ENCODE results near the gene NKIRAS1. TPM values are rescaled to one million over a fixed set of nuclear protein-coding genes. Genes with fewer than 3 reads are reported as not detected.

Gene NKIRAS1
- total RNA-seq, 2 experiments from 2014 or later = 3.2 to 3.8 TPM

GRCh38 chr3:23961913-23962312 is 45.1 kb upstream of the NKIRAS1 start:
- DNase-seq = no peak
- no peaks in the 10 kb centered on the region for H3K27me3 Mint-ChIP-seq
- peaks cover 90% of the 10 kb centered on the region for H3K36me3 Mint-ChIP-seq (ENCODE audit: low read depth)

GRCh38 chr3:23961066-23961465 is 44.3 kb upstream of the NKIRAS1 start:
- peaks cover 90% of the 10 kb centered on the region for H3K36me3 Mint-ChIP-seq (ENCODE audit: low read depth)
- Histone ChIP-seq H3K27me3 (ENCODE audit: control insufficient read depth in 1 of 2, insufficient read depth in 2 of 2, low read length in 2 of 2) (no peaks in the 10 kb centered on the region), H3K27ac (ENCODE audit: low read depth in 1 of 2, low read length in 2 of 2) (no peak overlapping the region), H3K36me3 (ENCODE audit: insufficient read depth, low read length) (peaks cover 77% of the 10 kb centered on the region), H3K4me3 (ENCODE audit: low read length) (no peak overlapping the region), H3K4me1 (ENCODE audit: insufficient read depth, low read length) (peaks cover 7% of the 10 kb centered on the region), H3K9me3 (ENCODE audit: control insufficient read depth in 1 of 2, insufficient read depth in 1 of 2, low read length in 2 of 2) (no peaks in the 10 kb centered on the region)
- no peak overlapping the region for H3K27ac Mint-ChIP-seq
- intact Hi-C loops (cut with DNase I, micrococcal nuclease) = no loop called here
- ATAC-seq (ENCODE audit: poor library complexity) (no peak), DNase-seq (no peak)
- H3K27me3 Mint-ChIP-seq = no peaks in the 10 kb centered on the region
- POLR2A ChIA-PET = interaction anchor here (1.9 kb wide), 1 partner anchor 44 kb away, joined by 7 read pairs; the partner anchor contains the start of genes NKIRAS1 and RPL15
- H3K4me3 Mint-ChIP-seq = no peak overlapping the region
- CTCF ChIA-PET = no interaction called here
- no peak for TF ChIP-seq CTCF (IDR thresholded peaks at IDR 0.05)
- H3K4me1 Mint-ChIP-seq (ENCODE audit: low read depth) = peaks cover 45% of the 10 kb centered on the region
- H3K9me3 Mint-ChIP-seq = no peaks in the 10 kb centered on the region

More at GRCh38 chr3:23961913-23962312, 45.1 kb upstream of the NKIRAS1 start:
- no peak for ATAC-seq (ENCODE audit: poor library complexity)
- peaks cover 7% of the 10 kb centered on the region for H3K4me1 ChIP-seq (ENCODE audit: insufficient read depth, low read length)
- H3K9me3 Mint-ChIP-seq = no peaks in the 10 kb centered on the region
- H3K36me3 ChIP-seq (ENCODE audit: insufficient read depth, low read length) = peaks cover 77% of the 10 kb centered on the region
- no peak overlapping the region for H3K27ac ChIP-seq (ENCODE audit: low read depth in 1 of 2, low read length in 2 of 2)
- POLR2A ChIA-PET = interaction anchor here (1.9 kb wide), 1 partner anchor 45 kb away, joined by 7 read pairs; the partner anchor contains the start of genes NKIRAS1 and RPL15
- H3K4me3 Mint-ChIP-seq = no peak overlapping the region
- H3K27me3 ChIP-seq (ENCODE audit: control insufficient read depth in 1 of 2, insufficient read depth in 2 of 2, low read length in 2 of 2) = no peaks in the 10 kb centered on the region
- H3K4me3 ChIP-seq (ENCODE audit: low read length) = no peak overlapping the region
- CTCF ChIA-PET = no interaction called here
- H3K9me3 ChIP-seq (ENCODE audit: control insufficient read depth in 1 of 2, insufficient read depth in 1 of 2, low read length in 2 of 2) = no peaks in the 10 kb centered on the region
- no peak overlapping the region for H3K27ac Mint-ChIP-seq
- peaks cover 40% of the 10 kb centered on the region for H3K4me1 Mint-ChIP-seq (ENCODE audit: low read depth)
- intact Hi-C loops (cut with DNase I, micrococcal nuclease) = no loop called here
- no peak for TF ChIP-seq CTCF (IDR thresholded peaks at IDR 0.05)

DNA sequence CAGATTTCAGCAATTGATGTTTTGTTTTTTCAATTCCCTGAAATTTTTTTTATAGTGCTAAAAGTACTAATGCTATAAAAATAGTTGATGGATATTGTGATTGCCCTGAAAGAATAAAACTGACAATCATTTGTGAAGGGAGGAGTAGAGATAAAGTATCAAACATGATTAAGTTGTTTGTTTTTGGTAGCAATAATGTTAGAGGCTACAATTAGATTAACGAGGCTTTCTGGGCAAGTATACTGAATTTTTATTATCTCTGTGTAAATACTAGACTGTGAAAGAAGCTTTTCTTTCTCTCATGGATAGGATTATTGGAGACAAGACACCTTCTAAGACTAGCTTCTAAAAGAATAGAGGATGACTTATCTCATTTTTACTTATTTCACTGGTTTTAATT is 43.9 kb upstream of the NKIRAS1 start:
- H3K36me3 Mint-ChIP-seq (ENCODE audit: low read depth) = peaks cover 90% of the 10 kb centered on the region
- H3K9me3 ChIP-seq (ENCODE audit: control insufficient read depth in 1 of 2, insufficient read depth in 1 of 2, low read length in 2 of 2) = no peaks in the 10 kb centered on the region
- intact Hi-C loops (cut with DNase I, micrococcal nuclease) = no loop called here
- no peak overlapping the region for H3K27ac Mint-ChIP-seq
- TF ChIP-seq CTCF (IDR thresholded peaks at IDR 0.05) = no peak
- no peaks in the 10 kb centered on the region for H3K9me3 Mint-ChIP-seq
- no peak overlapping the region for H3K4me3 ChIP-seq (ENCODE audit: low read length)
- peaks cover 77% of the 10 kb centered on the region for H3K36me3 ChIP-seq (ENCODE audit: insufficient read depth, low read length)
- POLR2A ChIA-PET = interaction anchor here (1.9 kb wide), 1 partner anchor 44 kb away, joined by 7 read pairs; the partner anchor contains the start of genes NKIRAS1 and RPL15
- no peak overlapping the region for H3K4me3 Mint-ChIP-seq
- DNase-seq (no peak), ATAC-seq (ENCODE audit: poor library complexity) (no peak)
- peaks cover 7% of the 10 kb centered on the region for H3K4me1 ChIP-seq (ENCODE audit: insufficient read depth, low read length)
- CTCF ChIA-PET = no interaction called here
- H3K4me1 Mint-ChIP-seq (ENCODE audit: low read depth) = peaks cover 45% of the 10 kb centered on the region
- no peaks in the 10 kb centered on the region for H3K27me3 ChIP-seq (ENCODE audit: control insufficient read depth in 1 of 2, insufficient read depth in 2 of 2, low read length in 2 of 2)
- no peaks in the 10 kb centered on the region for H3K27me3 Mint-ChIP-seq
- no peak overlapping the region for H3K27ac ChIP-seq (ENCODE audit: low read depth in 1 of 2, low read length in 2 of 2)
